ENCODE measurements around the gene CENPT.

Gene CENPT, protein sequence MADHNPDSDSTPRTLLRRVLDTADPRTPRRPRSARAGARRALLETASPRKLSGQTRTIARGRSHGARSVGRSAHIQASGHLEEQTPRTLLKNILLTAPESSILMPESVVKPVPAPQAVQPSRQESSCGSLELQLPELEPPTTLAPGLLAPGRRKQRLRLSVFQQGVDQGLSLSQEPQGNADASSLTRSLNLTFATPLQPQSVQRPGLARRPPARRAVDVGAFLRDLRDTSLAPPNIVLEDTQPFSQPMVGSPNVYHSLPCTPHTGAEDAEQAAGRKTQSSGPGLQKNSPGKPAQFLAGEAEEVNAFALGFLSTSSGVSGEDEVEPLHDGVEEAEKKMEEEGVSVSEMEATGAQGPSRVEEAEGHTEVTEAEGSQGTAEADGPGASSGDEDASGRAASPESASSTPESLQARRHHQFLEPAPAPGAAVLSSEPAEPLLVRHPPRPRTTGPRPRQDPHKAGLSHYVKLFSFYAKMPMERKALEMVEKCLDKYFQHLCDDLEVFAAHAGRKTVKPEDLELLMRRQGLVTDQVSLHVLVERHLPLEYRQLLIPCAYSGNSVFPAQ

DNA sequence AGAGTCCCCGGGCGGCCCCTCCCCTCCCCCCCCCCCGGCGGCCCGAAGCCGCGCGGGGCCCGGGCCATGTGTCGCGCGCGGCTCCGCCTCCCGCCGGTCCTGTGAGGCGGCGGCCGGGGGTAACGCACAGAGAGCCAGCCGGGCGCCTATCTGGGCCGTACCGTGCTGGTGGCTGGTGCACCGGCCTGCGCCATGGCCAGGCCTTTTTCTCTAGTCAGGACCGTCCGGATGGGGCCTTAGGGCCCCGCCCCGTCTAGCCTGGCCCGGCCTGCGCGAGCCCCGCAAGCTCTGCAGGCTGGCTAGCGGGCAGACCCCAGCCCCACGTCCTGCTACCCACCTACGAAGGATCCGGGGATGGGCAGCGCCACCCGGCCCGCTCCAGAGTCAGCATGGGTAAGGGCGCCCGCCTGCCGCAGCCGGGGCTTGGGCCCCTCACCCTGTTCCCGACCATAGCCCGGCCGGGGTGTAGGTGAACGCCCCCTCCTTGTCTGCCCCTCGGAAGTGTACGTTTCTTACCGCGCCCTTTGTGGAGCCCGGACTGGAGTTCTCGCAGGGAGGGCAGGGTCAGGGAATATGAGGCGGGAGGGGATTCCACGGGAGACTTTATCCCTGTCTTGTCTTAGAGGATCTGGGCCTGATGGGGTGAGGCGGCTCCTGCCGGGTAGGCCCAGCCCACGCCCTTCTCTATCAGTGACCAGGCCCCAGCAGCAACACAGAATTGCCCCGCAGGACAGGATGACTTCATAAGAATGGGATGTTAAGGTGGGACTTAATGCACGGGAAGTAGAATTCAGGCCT, at the start of gene CENPT:
CENPT (minus strand) TSS at position 630 of the 798 bp plus-strand sequence. CDS start 13,834 bp downstream, outside the sequence.
- Mint-ChIP-seq H3K4me1 (peaks cover 56% of the 10 kb centered on the region), H3K27me3 (no peaks in the 10 kb centered on the region), H3K9me3 (no peaks in the 10 kb centered on the region), H3K27ac (peak within 1 kb of the TSS; percentile 84 to 95), H3K4me3 (peak within 1 kb of the TSS; percentile 90 to 94)
- DNase-seq (no peak), ATAC-seq (peak; percentile 63)

DNA sequence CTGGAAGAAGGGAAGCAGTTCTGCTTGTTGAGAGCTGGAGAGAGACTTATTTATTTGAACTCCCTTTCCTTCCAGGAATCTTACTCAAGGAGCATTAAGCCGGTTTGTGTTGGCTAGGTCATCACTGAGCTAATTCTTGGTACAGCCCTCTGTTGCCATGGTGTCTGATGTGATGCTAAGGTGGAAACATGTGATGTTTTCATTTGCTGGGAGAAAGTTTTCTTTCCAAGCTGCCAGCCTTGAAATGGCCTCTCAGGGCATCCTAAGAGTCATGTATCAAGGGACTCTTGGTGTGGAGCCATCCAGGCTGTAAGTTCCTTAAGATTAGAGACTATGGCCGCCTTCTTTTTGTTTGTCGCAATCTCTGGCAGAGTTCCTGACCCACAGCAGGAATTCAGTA, 49.7 kb upstream of the CENPT start:
- H3K27ac Mint-ChIP-seq: no peak overlapping the region

DNA sequence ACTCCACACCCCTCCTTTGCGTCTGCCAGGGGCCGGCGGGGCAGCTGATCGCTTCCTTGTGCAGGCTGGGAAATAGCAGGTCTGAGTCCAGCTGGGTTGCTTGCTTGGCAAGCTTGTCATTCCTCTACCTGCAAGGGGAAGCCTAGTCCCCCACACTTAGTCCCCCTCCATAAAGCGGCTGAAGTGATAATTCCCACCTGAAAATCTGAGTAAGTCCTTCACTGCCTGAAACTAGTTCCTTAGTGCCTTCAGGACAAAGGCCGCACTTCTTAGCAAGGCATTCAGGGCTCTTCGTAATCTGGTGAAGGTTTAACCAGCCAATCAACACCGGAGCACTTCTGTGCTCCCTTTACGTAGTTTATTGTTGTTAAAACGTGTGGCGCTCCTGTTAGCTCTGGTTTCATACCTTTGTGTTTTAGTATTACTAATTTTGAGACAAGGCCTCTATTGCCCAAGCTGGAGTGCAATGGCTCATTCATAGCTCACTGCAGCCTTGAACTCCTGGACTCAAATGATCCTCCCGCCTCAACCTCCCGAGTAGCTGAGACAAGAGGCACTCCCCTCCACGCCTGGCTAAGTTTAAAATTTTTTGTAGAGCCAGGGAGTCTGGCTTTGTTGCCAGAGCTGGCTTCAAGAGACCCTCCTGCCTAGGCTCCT, 46.4 kb upstream of the CENPT start:
- DNase-seq: no peak
- H3K9me3 Mint-ChIP-seq: no peaks in the 10 kb centered on the region
- H3K4me1 Mint-ChIP-seq: peaks cover 29% of the 10 kb centered on the region
- no peak for ATAC-seq
- peak overlapping the region; percentile 86 to 99 for H3K4me3 Mint-ChIP-seq
- H3K27me3 Mint-ChIP-seq: no peaks in the 10 kb centered on the region
- H3K27ac Mint-ChIP-seq: peak overlapping the region; percentile 98 to 99

More for the DNA sequence above, 49.7 kb upstream of the CENPT start:
- ATAC-seq: no peak
- no peak for DNase-seq
- Mint-ChIP-seq H3K27me3 (no peaks in the 10 kb centered on the region), H3K9me3 (no peaks in the 10 kb centered on the region), H3K4me1 (peaks cover 29% of the 10 kb centered on the region), H3K4me3 (no peak overlapping the region)

- Mint-ChIP-seq H3K27me3 (no peaks in the 10 kb centered on the region), H3K9me3 (no peaks in the 10 kb centered on the region), H3K4me1 (peaks cover 29% of the 10 kb centered on the region), H3K27ac (peak within 1 kb of the TSS; percentile 98 to 99), H3K4me3 (peak within 1 kb of the TSS; percentile 86 to 99)
- ATAC-seq (peak; percentile 99), DNase-seq (peak; percentile 87 to 92)
These were observed 45.6 kb upstream of the CENPT start, which contains the start of gene PSKH1 for GRCh38 chr16:67892899-67893742. TSS of gene PSKH1 (plus strand) at chr16:67893254. CDS start at chr16:67908750, 15,496 bp downstream.

- H3K4me1 Mint-ChIP-seq: peaks cover 27% of the 10 kb centered on the region
- peak overlapping the region; percentile 86 to 99 for H3K4me3 Mint-ChIP-seq
- DNase-seq (no peak), ATAC-seq (no peak)
- H3K27me3 Mint-ChIP-seq: no peaks in the 10 kb centered on the region
- no peaks in the 10 kb centered on the region for H3K9me3 Mint-ChIP-seq
- H3K27ac Mint-ChIP-seq: no peak overlapping the region
These were observed 44.9 kb upstream of the CENPT start for GRCh38 chr16:67892375-67892774.

DNA sequence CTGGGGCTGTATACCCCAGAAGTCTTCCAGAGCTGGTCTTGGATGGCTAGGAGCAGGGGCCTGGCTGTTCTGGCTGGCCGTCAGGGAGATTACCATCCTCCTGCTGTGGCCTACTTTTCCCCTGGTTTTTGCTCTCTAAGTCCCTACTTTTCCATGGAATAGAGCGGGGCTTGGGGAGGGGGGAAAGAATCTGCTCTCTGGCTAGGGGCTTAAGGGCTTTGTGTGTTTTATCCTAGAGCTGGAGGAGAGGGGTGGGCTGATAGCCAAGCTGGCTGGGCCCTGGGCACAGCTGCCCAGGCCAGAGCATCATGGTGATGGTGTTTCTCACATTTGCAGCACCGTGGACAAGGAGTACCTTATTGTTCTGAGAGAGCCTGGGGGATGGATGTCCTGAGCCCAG, 40.8 kb upstream of the CENPT start:
- Mint-ChIP-seq H3K9me3 (no peaks in the 10 kb centered on the region), H3K27ac (no peak overlapping the region)

GRCh38 chr16:67886387-67886786, 38.9 kb upstream of the CENPT start:
- H3K27me3 Mint-ChIP-seq: no peaks in the 10 kb centered on the region
- no peaks in the 10 kb centered on the region for H3K9me3 Mint-ChIP-seq
- no peak for DNase-seq
- H3K4me1 Mint-ChIP-seq: no peaks in the 10 kb centered on the region
- no peak overlapping the region for H3K4me3 Mint-ChIP-seq
- no peak for ATAC-seq
- H3K27ac Mint-ChIP-seq: peak overlapping the region in 1 of 2 donors; percentile 20

More for the DNA sequence above, 40.8 kb upstream of the CENPT start:
- no peak for DNase-seq
- H3K4me1 Mint-ChIP-seq: peaks cover 8% of the 10 kb centered on the region
- ATAC-seq: no peak
- H3K27me3 Mint-ChIP-seq: no peaks in the 10 kb centered on the region
- H3K4me3 Mint-ChIP-seq: no peak overlapping the region

GRCh38 chr16:67885976-67886375, 38.5 kb upstream of the CENPT start:
- Mint-ChIP-seq H3K4me1 (no peaks in the 10 kb centered on the region), H3K4me3 (no peak overlapping the region), H3K27ac (no peak overlapping the region), H3K9me3 (no peaks in the 10 kb centered on the region), H3K27me3 (no peaks in the 10 kb centered on the region)
- ATAC-seq (no peak), DNase-seq (no peak)

- DNase-seq: no peak
- no peaks in the 10 kb centered on the region for H3K4me1 Mint-ChIP-seq
- ATAC-seq: no peak
- H3K27me3 Mint-ChIP-seq: no peaks in the 10 kb centered on the region
- H3K27ac Mint-ChIP-seq: no peak overlapping the region
- H3K4me3 Mint-ChIP-seq: no peak overlapping the region
- no peaks in the 10 kb centered on the region for H3K9me3 Mint-ChIP-seq
These were observed 38.1 kb upstream of the CENPT start for GRCh38 chr16:67885545-67885944.

- no peaks in the 10 kb centered on the region for H3K4me1 Mint-ChIP-seq
- ATAC-seq (no peak), DNase-seq (no peak)
- H3K9me3 Mint-ChIP-seq: no peaks in the 10 kb centered on the region
- H3K27ac Mint-ChIP-seq: peak within 1 kb of the TSS in 1 of 2 donors; percentile 67
- H3K27me3 Mint-ChIP-seq: no peaks in the 10 kb centered on the region
- no peak within 1 kb of the TSS for H3K4me3 Mint-ChIP-seq
These were observed 37.2 kb upstream of the CENPT start, which contains the start of gene NRN1L for GRCh38 chr16:67884684-67885083. TSS of gene NRN1L (plus strand) at chr16:67884885. CDS start at chr16:67884904, 19 bp downstream.

- DNase-seq (peak; percentile 71 to 73), ATAC-seq (peak; percentile 84)
- no peaks in the 10 kb centered on the region for H3K9me3 Mint-ChIP-seq
- H3K27me3 Mint-ChIP-seq: no peaks in the 10 kb centered on the region
- no peak overlapping the region for H3K4me3 Mint-ChIP-seq
- H3K4me1 Mint-ChIP-seq: no peaks in the 10 kb centered on the region
- H3K27ac Mint-ChIP-seq: no peak overlapping the region
These were observed 36.4 kb upstream of the CENPT start for GRCh38 chr16:67883872-67884261.

DNA sequence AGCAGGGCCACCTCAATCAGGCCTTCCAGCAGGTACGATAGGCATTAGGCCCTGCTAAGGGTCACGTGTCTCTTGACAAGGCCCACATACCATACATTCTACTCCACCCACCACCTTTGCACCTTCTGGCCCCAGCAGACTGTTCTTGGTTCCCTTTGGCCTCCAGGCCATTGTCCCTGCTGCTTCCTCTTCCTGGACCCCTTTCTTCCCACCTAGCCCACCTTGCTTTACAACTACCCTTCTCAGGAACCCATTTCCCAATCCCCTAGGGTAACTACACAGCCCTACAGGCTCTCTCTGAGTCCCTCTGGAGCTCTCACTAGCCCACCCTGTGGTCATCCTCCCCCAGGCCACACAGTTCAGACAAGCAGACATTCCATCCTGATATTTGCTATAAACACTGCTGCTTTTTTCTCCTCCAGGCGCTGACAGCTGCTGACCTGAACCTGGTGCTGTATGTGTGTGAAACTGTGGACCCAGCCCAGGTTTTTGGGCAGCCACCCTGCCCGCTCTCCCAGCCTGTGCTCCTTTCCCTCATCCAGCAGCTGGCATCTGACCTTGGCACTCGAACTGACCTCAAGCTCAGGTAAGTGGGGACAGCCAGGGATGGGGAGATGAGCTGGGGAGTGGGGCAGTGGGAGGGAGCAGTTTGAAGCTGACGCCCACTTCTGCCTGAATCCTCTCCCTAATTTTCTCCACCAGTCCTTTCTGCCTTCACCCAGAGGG, 35.8 kb upstream of the CENPT start:
- ATAC-seq (peak; percentile 32), DNase-seq (no peak)
- no peak overlapping the region for H3K4me3 Mint-ChIP-seq
- H3K4me1 Mint-ChIP-seq: no peaks in the 10 kb centered on the region
- H3K9me3 Mint-ChIP-seq: no peaks in the 10 kb centered on the region
- H3K27me3 Mint-ChIP-seq: no peaks in the 10 kb centered on the region
- H3K27ac Mint-ChIP-seq: no peak overlapping the region

DNA sequence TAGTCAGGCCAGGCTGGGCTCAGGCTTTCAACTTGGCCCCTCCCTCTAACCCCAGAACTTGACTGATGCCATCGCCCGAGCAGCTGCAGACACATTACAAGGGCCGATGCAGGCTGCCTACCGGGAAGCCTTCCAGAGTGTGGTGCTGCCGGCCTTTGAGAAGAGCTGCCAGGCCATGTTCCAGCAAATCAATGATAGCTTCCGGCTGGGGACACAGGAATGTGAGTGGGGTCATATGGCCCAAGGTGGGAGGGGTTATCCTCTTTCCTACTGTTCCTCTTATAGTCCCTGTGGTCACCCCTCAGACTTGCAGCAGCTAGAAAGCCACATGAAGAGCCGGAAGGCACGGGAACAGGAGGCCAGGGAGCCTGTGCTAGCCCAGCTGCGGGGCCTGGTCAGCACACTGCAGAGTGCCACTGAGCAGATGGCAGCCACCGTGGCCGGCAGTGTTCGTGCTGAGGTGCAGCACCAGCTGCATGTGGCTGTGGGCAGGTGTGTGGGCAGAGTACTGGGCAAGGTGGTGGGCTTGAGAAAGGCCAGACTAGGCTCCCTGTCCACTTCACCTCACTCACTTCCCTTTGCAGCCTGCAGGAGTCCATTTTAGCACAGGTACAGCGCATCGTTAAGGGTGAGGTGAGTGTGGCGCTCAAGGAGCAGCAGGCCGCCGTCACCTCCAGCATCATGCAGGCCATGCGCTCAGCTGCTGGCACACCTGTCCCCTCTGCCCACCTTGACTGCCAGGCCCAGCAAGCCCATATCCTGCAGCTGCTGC, 35.1 kb upstream of the CENPT start:
- Mint-ChIP-seq H3K4me1 (no peaks in the 10 kb centered on the region), H3K27ac (no peak overlapping the region), H3K4me3 (no peak overlapping the region), H3K27me3 (no peaks in the 10 kb centered on the region), H3K9me3 (no peaks in the 10 kb centered on the region)
- DNase-seq (no peak), ATAC-seq (no peak)
